SU-DHL-6 (cell line): ENCODE data around the gene LARGE2.

ENCODE experiments used
- H2AFZ ChIP-seq: fragments of 200-600 bp; sonication (generic); 2 replicates; pipeline ENCODE4 v1.6.1; 2014; ENCODE audit warnings: low read depth, mild to moderate bottlenecking, moderate library complexity, mixed read lengths, antibody characterized with exemption, low read length; ENCODE audit not compliant: severe bottlenecking
- H3F3A ChIP-seq: fragments of 200-600 bp; shearing (Covaris generic); 2 replicates; pipeline ENCODE4 v1.6.0; 2016; ENCODE audit warnings: antibody characterized with exemption, mild to moderate bottlenecking; ENCODE audit not compliant: insufficient read depth
- H3K27ac ChIP-seq: fragments of 200-600 bp; sonication (generic); 2 replicates; pipeline ENCODE4 v1.5.1; 2016; ENCODE audit warnings: low read depth, mild to moderate bottlenecking, low read length, moderate library complexity, mixed read lengths
- H3K27me3 ChIP-seq: fragments of 200-600 bp; sonication (generic), shearing (Covaris generic); 2 replicates; pipeline ENCODE4 v1.6.0; 2014; ENCODE audit warnings: mild to moderate bottlenecking, low read length
- H3K36me3 ChIP-seq: fragments of 200-600 bp; sonication (generic); 2 replicates; pipeline ENCODE4 v1.6.1; 2014; ENCODE audit warnings: mild to moderate bottlenecking, low read length, mixed read lengths
- H3K4me2 ChIP-seq: fragments of 300-600, 200-600 bp; shearing (Covaris generic), sonication (generic); 2 replicates; pipeline ENCODE4 v1.6.0; 2014; ENCODE audit warnings: low read length, low read depth, mild to moderate bottlenecking; ENCODE audit not compliant: poor library complexity, severe bottlenecking
- H3K4me3 ChIP-seq: fragments of 200-600 bp; sonication (generic); 2 replicates; pipeline ENCODE4 v1.5.1; 2014; ENCODE audit warnings: antibody characterized with exemption, low read length, mild to moderate bottlenecking, mixed read lengths; ENCODE audit not compliant: insufficient read depth, poor library complexity, severe bottlenecking
- H3K79me2 ChIP-seq: fragments of 200-600 bp; sonication (generic); 2 replicates; pipeline ENCODE4 v1.6.1; 2014; ENCODE audit warnings: mild to moderate bottlenecking, low read length, moderate library complexity; ENCODE audit not compliant: insufficient read depth
- H3K9ac ChIP-seq: fragments of 200-600 bp; sonication (generic); 2 replicates; pipeline ENCODE4 v1.7.0; 2014; ENCODE audit warnings: mild to moderate bottlenecking, low read length
- H3K9me2 ChIP-seq: fragments of 200-600 bp; sonication (generic); replicated peaks from 2 replicates; pipeline ENCODE4 v1.6.1; 2014; ENCODE audit warnings: low read length; ENCODE audit not compliant: insufficient read depth
- H3K9me3 ChIP-seq: fragments of 200-600 bp; sonication (generic); 2 replicates; pipeline ENCODE4 v1.6.1; 2014; ENCODE audit warnings: low read length, mixed read lengths; ENCODE audit not compliant: insufficient read depth
- H4K20me1 ChIP-seq: fragments of 200-600 bp; sonication (generic); 2 replicates; pipeline ENCODE4 v1.6.1; 2014; ENCODE audit warnings: low read depth, mild to moderate bottlenecking, antibody characterized with exemption, low read length, moderate library complexity, mixed read lengths
- CTCF ChIP-seq: fragments of 200-600 bp; sonication (generic); IDR thresholded peaks from one replicate; pipeline ENCODE4 v1.5.1; 2017; ENCODE audit warnings: antibody characterized with exemption, mild to moderate bottlenecking, low read length, moderate library complexity; ENCODE audit not compliant: insufficient read depth, poor library complexity, severe bottlenecking
- EZH2phosphoT487 ChIP-seq: fragments of 200-600 bp; sonication (generic), shearing (Covaris generic); conservative IDR thresholded peaks from 2 replicates; pipeline ENCODE4 v1.6.1; 2018; ENCODE audit warnings: mild to moderate bottlenecking, antibody characterized with exemption, low read length, moderate library complexity, mixed read lengths

The LARGE2 gene

DNA sequence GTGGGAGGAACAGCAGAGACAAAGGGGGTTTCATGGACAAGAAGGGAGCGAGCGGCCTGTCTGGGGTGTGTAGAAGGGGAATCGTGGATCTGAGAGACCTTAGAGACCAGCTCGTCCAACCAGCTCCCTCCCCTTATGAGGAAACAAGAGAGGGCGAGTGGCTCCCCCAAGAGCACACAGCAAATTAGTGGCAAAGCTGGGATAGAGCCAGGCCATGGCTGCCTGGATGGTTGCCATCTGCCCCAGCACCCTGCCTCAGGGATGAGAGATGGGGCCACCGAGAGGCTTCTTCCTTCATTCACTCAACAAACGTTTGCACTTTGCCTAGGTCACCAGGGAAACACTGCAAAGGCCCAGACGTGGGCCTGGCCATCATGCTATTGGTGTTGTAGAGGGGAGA, 32.9 kb upstream of the LARGE2 start:
- H3K27ac ChIP-seq = no peak overlapping the region
- H3F3A ChIP-seq = no peaks in the 10 kb centered on the region
- no peaks in the 10 kb centered on the region for H3K36me3 ChIP-seq
- no peak overlapping the region for H2AFZ ChIP-seq
- no peaks in the 10 kb centered on the region for H3K9me3 ChIP-seq
- H3K4me2 ChIP-seq = no peak overlapping the region
- no peak overlapping the region for H3K9ac ChIP-seq
- no peaks in the 10 kb centered on the region for H3K79me2 ChIP-seq
- no peaks in the 10 kb centered on the region for H4K20me1 ChIP-seq
- no peaks in the 10 kb centered on the region for H3K27me3 ChIP-seq
- no peak overlapping the region for H3K4me3 ChIP-seq
- no peaks in the 10 kb centered on the region for H3K9me2 ChIP-seq
- TF ChIP-seq CTCF (no peak), EZH2phosphoT487 (no peak)

DNA sequence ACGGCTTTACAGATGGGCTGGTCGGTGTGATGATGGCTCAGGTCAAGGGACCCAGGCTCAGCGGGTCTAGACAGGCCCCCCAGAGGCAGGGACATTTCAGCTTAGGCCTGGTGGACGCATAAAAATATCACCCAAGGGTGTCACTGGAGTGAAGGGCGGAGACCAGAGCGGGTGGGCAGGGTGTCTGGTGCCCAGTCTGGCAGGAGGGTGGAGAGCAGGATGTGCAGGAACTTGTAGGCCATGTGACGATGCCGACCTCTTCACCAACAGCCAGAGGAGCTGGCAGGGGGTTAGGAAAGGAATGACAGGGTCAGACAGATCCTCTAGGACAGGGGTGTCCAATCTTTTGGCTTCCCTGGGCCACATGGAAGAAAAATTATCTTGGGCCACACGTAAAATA, 32.5 kb upstream of the LARGE2 start:
- no peak overlapping the region for H3K9ac ChIP-seq
- no peaks in the 10 kb centered on the region for H3K9me3 ChIP-seq
- H3K79me2 ChIP-seq = no peaks in the 10 kb centered on the region
- H4K20me1 ChIP-seq = no peaks in the 10 kb centered on the region
- no peaks in the 10 kb centered on the region for H3K36me3 ChIP-seq
- no peak overlapping the region for H3K27ac ChIP-seq
- H2AFZ ChIP-seq = no peak overlapping the region
- TF ChIP-seq CTCF (no peak), EZH2phosphoT487 (no peak)
- H3K4me3 ChIP-seq = no peak overlapping the region
- H3F3A ChIP-seq = no peaks in the 10 kb centered on the region
- H3K4me2 ChIP-seq = no peak overlapping the region
- H3K9me2 ChIP-seq = no peaks in the 10 kb centered on the region
- H3K27me3 ChIP-seq = no peaks in the 10 kb centered on the region

DNA sequence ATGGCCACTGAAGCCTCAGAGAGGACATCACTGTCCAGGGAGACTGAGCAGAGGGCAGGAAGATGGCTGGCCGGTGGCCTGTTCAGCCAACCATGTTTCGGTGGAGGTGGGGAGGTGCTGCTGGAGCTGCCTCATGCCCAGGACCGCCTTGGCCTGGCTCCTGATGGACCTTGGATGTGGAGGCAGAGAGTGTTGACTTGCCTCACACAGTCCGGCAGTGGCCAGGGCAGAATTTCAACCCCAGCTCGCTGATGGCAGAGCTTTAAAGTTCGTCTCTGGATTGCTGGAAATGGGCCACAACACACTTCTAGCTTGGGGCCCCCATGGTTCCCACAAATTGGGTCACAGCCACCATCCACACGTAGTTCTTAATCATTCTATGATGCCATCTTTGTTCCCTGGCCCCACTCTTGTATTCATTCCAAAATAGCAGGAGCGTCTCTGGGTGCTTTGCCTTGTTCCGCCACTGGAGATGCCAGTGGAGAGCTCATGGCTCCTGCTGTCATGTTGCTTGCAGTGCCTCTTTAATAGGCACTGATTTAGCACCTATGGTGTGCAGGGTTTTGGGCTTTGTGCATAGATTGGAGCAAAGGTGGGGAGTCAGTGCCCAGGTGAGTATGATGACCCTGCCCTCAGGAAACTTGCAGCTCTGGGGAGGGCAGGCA, 31.4 kb upstream of the LARGE2 start:
- no peaks in the 10 kb centered on the region for H3K36me3 ChIP-seq
- no peaks in the 10 kb centered on the region for H3K9me3 ChIP-seq
- no peaks in the 10 kb centered on the region for H3K9me2 ChIP-seq
- no peaks in the 10 kb centered on the region for H3K79me2 ChIP-seq
- H3K4me3 ChIP-seq = no peak overlapping the region
- H3K27me3 ChIP-seq = no peaks in the 10 kb centered on the region
- H3K27ac ChIP-seq = no peak overlapping the region
- H2AFZ ChIP-seq = no peak overlapping the region
- H3K4me2 ChIP-seq = no peak overlapping the region
- H3F3A ChIP-seq = no peaks in the 10 kb centered on the region
- no peaks in the 10 kb centered on the region for H4K20me1 ChIP-seq
- no peak for TF ChIP-seq CTCF
- no peak for TF ChIP-seq EZH2phosphoT487
- H3K9ac ChIP-seq = no peak overlapping the region
